HEK293 (cell line): Measurements from ENCODE around the gene SH2D7.
A peak's percentile ranks its signal among the peaks of the same experiment; 100 is the strongest.

Source experiments
- EGR2 ChIP-seq: fragments of 450-650 bp; formaldehyde crosslinking; IDR thresholded peaks from 2 replicates; pipeline ENCODE4 v1.5.1; 2016; ENCODE audit warnings: low read depth, missing biosample characterization, missing genetic modification characterization
- GLIS1 ChIP-seq: fragments of 450-650 bp; formaldehyde crosslinking; IDR thresholded peaks from 2 replicates; pipeline ENCODE4 v1.5.1; 2016; ENCODE audit warnings: missing biosample characterization, missing genetic modification characterization
- KLF8 ChIP-seq: fragments of 450-650 bp; formaldehyde crosslinking; IDR thresholded peaks from 2 replicates; pipeline ENCODE4 v1.5.1; 2016; ENCODE audit warnings: missing biosample characterization, missing genetic modification characterization
- KLF9 ChIP-seq: fragments of 450-650 bp; formaldehyde crosslinking; IDR thresholded peaks from 2 replicates; pipeline ENCODE4 v1.5.1; 2016; ENCODE audit warnings: missing biosample characterization, missing genetic modification characterization, low read depth
- OVOL3 ChIP-seq: fragments of 450-650 bp; formaldehyde crosslinking; IDR thresholded peaks from 2 replicates; pipeline ENCODE4 v1.5.1; 2016; ENCODE audit warnings: missing biosample characterization, missing genetic modification characterization
- SCRT2 ChIP-seq: fragments of 450-650 bp; formaldehyde crosslinking; IDR thresholded peaks from 2 replicates; pipeline ENCODE4 v1.5.1; 2016; ENCODE audit warnings: missing biosample characterization, missing genetic modification characterization
- SP3 ChIP-seq: fragments of 450-650 bp; formaldehyde crosslinking; IDR thresholded peaks from 2 replicates; pipeline ENCODE4 v1.5.1; 2016; ENCODE audit warnings: missing biosample characterization, missing genetic modification characterization
- SP7 ChIP-seq: fragments of 450-650 bp; formaldehyde crosslinking; IDR thresholded peaks from 2 replicates; pipeline ENCODE4 v1.5.1; 2016; ENCODE audit warnings: missing biosample characterization, missing genetic modification characterization
- TRIM28 ChIP-seq: IDR thresholded peaks from 2 replicates; pipeline ENCODE4 v1.6.1; 2011; ENCODE audit warnings: low read length, control low read depth, borderline replicate concordance
- ZBTB17 ChIP-seq: fragments of 450-650 bp; formaldehyde crosslinking; IDR thresholded peaks from 2 replicates; pipeline ENCODE4 v1.5.1; 2016; ENCODE audit warnings: missing biosample characterization, missing genetic modification characterization
- ZBTB20 ChIP-seq: fragments of 450-650 bp; formaldehyde crosslinking; IDR thresholded peaks from 2 replicates; pipeline ENCODE4 v1.5.1; 2016; ENCODE audit warnings: missing biosample characterization, missing genetic modification characterization
- ZBTB48 ChIP-seq: fragments of 450-650 bp; formaldehyde crosslinking; IDR thresholded peaks from 2 replicates; pipeline ENCODE4 v1.5.1; 2016; ENCODE audit warnings: missing biosample characterization, missing genetic modification characterization
- ZFP37 ChIP-seq: fragments of 450-650 bp; formaldehyde crosslinking; IDR thresholded peaks from 2 replicates; pipeline ENCODE4 v1.5.1; 2016; ENCODE audit warnings: missing biosample characterization, missing genetic modification characterization
- ZNF114 ChIP-seq: fragments of 450-650 bp; formaldehyde crosslinking; IDR thresholded peaks from 2 replicates; pipeline ENCODE4 v1.5.0; 2017; ENCODE audit warnings: missing biosample characterization, missing genetic modification characterization
- ZNF133 ChIP-seq: fragments of 450-650 bp; formaldehyde crosslinking; IDR thresholded peaks from 2 replicates; pipeline ENCODE4 v1.5.1; 2016; ENCODE audit warnings: missing biosample characterization, missing genetic modification characterization
- ZNF169 ChIP-seq: fragments of 450-650 bp; formaldehyde crosslinking; IDR thresholded peaks from 2 replicates; pipeline ENCODE4 v1.5.1; 2016; ENCODE audit warnings: missing biosample characterization, missing genetic modification characterization
- ZNF184 ChIP-seq: fragments of 450-650 bp; IDR thresholded peaks from 2 replicates; pipeline ENCODE4 v1.5.1; 2018; ENCODE audit warnings: missing biosample characterization, mild to moderate bottlenecking, missing genetic modification characterization
- ZNF221 ChIP-seq: fragments of 450-650 bp; formaldehyde crosslinking; IDR thresholded peaks from 2 replicates; pipeline ENCODE4 v1.5.1; 2017; ENCODE audit warnings: missing biosample characterization, missing genetic modification characterization, borderline replicate concordance
- ZNF416 ChIP-seq: fragments of 450-650 bp; formaldehyde crosslinking; IDR thresholded peaks from 2 replicates; pipeline ENCODE4 v1.5.1; 2016; ENCODE audit warnings: missing biosample characterization, missing genetic modification characterization
- ZNF510 ChIP-seq: fragments of 450-650 bp; formaldehyde crosslinking; IDR thresholded peaks from 2 replicates; pipeline ENCODE4 v1.5.1; 2018; ENCODE audit warnings: mild to moderate bottlenecking, missing genetic modification characterization, missing biosample characterization; ENCODE audit not compliant: insufficient replicate concordance
- ZNF549 ChIP-seq: fragments of 450-650 bp; IDR thresholded peaks from 2 replicates; pipeline ENCODE4 v1.5.1; 2018; ENCODE audit warnings: missing biosample characterization, missing genetic modification characterization, mild to moderate bottlenecking, inconsistent platforms, moderate library complexity
- ZNF585B ChIP-seq: fragments of 450-650 bp; formaldehyde crosslinking; IDR thresholded peaks from 2 replicates; pipeline ENCODE4 v1.5.1; 2016; ENCODE audit warnings: missing biosample characterization, missing genetic modification characterization
- ZNF596 ChIP-seq: fragments of 450-650 bp; IDR thresholded peaks from 2 replicates; pipeline ENCODE4 v1.5.0; 2018; ENCODE audit warnings: missing biosample characterization, mild to moderate bottlenecking, missing genetic modification characterization, moderate library complexity
- ZNF610 ChIP-seq: fragments of 450-650 bp; formaldehyde crosslinking; IDR thresholded peaks from 2 replicates; pipeline ENCODE4 v1.5.1; 2016; ENCODE audit warnings: missing biosample characterization, missing genetic modification characterization, borderline replicate concordance
- ZNF623 ChIP-seq: fragments of 450-650 bp; formaldehyde crosslinking; IDR thresholded peaks from 2 replicates; pipeline ENCODE4 v1.5.1; 2016; ENCODE audit warnings: missing biosample characterization, missing genetic modification characterization
- ZNF629 ChIP-seq: fragments of 450-650 bp; formaldehyde crosslinking; IDR thresholded peaks from 2 replicates; pipeline ENCODE4 v1.5.1; 2017; ENCODE audit warnings: missing biosample characterization, missing genetic modification characterization
- ZNF658 ChIP-seq: fragments of 450-650 bp; formaldehyde crosslinking; IDR thresholded peaks from 2 replicates; pipeline ENCODE4; 2016; ENCODE audit warnings: missing biosample characterization, missing genetic modification characterization
- ZNF830 ChIP-seq: fragments of 450-650 bp; IDR thresholded peaks from 2 replicates; pipeline ENCODE4 v1.5.0; 2018; ENCODE audit warnings: missing biosample characterization, missing genetic modification characterization, low read depth, mild to moderate bottlenecking, moderate library complexity
- TF ChIP-seq, protein P1 (sequence below): fragments of 450-650 bp; formaldehyde crosslinking; IDR thresholded peaks from 2 replicates; pipeline ENCODE4 v1.5.1; 2016; ENCODE audit warnings: missing biosample characterization, missing genetic modification characterization, low read depth
- TF ChIP-seq, protein P2 (sequence below): fragments of 450-650 bp; formaldehyde crosslinking; IDR thresholded peaks from 2 replicates; pipeline ENCODE4 v1.5.1; 2017; ENCODE audit warnings: missing biosample characterization, mild to moderate bottlenecking, missing genetic modification characterization, moderate library complexity
- TF ChIP-seq, protein P3 (sequence below): fragments of 450-650 bp; formaldehyde crosslinking; IDR thresholded peaks from 2 replicates; pipeline ENCODE4 v1.5.1; 2016; ENCODE audit warnings: missing biosample characterization, missing genetic modification characterization, low read depth
- TF ChIP-seq, protein P4 (sequence below): fragments of 450-650 bp; formaldehyde crosslinking; IDR thresholded peaks from 2 replicates; pipeline ENCODE4 v1.5.1; 2016; ENCODE audit warnings: missing biosample characterization, missing genetic modification characterization
- TF ChIP-seq, protein P5 (sequence below): fragments of 450-650 bp; formaldehyde crosslinking; IDR thresholded peaks from 2 replicates; pipeline ENCODE4 v1.5.1; 2016; ENCODE audit warnings: missing biosample characterization, missing genetic modification characterization

The SH2D7 gene

DNA sequence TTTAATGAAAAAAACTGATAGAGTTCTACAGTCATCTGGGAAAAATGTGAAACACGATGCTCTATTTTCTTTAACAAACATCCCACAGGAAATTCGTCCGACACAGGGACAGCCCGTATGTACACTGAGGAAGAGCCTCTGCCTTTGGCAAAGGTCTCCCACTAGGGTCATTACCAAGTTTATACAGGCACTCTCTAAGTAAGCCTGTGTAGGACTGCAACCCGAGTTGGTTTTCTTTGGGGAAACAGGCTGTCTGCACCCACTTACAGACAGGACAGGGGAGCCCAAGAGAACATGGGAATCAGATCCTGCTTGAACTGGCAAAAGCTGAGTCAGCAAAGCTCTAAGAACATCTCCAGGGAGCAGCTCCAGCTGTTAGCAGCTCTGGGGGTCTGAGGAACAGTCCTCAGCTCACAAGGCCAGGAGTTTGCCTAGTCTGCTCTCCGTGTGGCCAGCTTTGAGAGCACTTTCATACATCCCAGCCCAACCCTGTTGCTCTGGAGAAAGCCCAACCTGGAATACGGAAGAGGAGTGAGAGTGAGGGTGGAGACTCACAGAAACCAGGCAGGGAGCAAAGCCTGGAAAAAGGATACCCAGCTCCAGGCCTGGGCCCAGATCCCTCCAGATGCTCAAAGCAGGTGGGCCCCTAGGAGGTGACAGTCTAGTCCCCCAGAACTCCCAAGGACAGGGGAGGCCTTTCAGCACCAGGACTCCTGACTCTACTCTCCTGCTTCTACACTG lies 16.7 kb upstream of the SH2D7 start (continued):
- no peak for TF ChIP-seq OVOL3 (tag by site-specific recombination)
- no peak for TF ChIP-seq ZNF510 (tag by site-specific recombination)
- no peak for TF ChIP-seq ZNF133
- TF ChIP-seq, protein P1, sequence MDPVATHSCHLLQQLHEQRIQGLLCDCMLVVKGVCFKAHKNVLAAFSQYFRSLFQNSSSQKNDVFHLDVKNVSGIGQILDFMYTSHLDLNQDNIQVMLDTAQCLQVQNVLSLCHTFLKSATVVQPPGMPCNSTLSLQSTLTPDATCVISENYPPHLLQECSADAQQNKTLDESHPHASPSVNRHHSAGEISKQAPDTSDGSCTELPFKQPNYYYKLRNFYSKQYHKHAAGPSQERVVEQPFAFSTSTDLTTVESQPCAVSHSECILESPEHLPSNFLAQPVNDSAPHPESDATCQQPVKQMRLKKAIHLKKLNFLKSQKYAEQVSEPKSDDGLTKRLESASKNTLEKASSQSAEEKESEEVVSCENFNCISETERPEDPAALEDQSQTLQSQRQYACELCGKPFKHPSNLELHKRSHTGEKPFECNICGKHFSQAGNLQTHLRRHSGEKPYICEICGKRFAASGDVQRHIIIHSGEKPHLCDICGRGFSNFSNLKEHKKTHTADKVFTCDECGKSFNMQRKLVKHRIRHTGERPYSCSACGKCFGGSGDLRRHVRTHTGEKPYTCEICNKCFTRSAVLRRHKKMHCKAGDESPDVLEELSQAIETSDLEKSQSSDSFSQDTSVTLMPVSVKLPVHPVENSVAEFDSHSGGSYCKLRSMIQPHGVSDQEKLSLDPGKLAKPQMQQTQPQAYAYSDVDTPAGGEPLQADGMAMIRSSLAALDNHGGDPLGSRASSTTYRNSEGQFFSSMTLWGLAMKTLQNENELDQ (tag by site-specific recombination): no peak
- peak; percentile 91 for TF ChIP-seq SCRT2 (tag by site-specific recombination)
- no peak for TF ChIP-seq ZNF830 (tag by site-specific recombination)
- TF ChIP-seq ZNF596 (tag by site-specific recombination): 0 out of 2 replicates have a peak, but pooled peaks have one; percentile 9
- TF ChIP-seq, protein P2, sequence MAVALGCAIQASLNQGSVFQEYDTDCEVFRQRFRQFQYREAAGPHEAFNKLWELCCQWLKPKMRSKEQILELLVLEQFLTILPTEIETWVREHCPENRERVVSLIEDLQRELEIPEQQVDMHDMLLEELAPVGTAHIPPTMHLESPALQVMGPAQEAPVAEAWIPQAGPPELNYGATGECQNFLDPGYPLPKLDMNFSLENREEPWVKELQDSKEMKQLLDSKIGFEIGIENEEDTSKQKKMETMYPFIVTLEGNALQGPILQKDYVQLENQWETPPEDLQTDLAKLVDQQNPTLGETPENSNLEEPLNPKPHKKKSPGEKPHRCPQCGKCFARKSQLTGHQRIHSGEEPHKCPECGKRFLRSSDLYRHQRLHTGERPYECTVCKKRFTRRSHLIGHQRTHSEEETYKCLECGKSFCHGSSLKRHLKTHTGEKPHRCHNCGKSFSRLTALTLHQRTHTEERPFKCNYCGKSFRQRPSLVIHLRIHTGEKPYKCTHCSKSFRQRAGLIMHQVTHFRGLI (tag by site-specific recombination): peak; percentile 100
- TF ChIP-seq ZBTB17 (tag by site-specific recombination): peak; percentile 95
- TF ChIP-seq ZNF629 (tag by site-specific recombination): peak; percentile 32; the same call in 1 of the 2 replicates
- TF ChIP-seq, protein P3, sequence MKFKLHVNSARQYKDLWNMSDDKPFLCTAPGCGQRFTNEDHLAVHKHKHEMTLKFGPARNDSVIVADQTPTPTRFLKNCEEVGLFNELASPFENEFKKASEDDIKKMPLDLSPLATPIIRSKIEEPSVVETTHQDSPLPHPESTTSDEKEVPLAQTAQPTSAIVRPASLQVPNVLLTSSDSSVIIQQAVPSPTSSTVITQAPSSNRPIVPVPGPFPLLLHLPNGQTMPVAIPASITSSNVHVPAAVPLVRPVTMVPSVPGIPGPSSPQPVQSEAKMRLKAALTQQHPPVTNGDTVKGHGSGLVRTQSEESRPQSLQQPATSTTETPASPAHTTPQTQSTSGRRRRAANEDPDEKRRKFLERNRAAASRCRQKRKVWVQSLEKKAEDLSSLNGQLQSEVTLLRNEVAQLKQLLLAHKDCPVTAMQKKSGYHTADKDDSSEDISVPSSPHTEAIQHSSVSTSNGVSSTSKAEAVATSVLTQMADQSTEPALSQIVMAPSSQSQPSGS (tag by site-specific recombination): no peak
- TF ChIP-seq ZNF169: no peak
- TF ChIP-seq ZNF585B (tag by site-specific recombination): no peak
- TF ChIP-seq ZNF623 (tag by site-specific recombination): no peak
- no peak for TF ChIP-seq SP7 (tag by site-specific recombination)
- TF ChIP-seq TRIM28: peak; percentile 92; the same call in 1 of the 2 replicates
- TF ChIP-seq ZNF221 (tag by site-specific recombination): no peak
- TF ChIP-seq ZNF416 (tag by site-specific recombination): no peak
- no peak for TF ChIP-seq ZFP37
- TF ChIP-seq ZNF184 (tag by site-specific recombination): no peak
- TF ChIP-seq SP3: peak; percentile 39; the same call in 1 of the 2 replicates
- TF ChIP-seq ZBTB20: peak; percentile 62; the same call in 1 of the 2 replicates
- TF ChIP-seq, protein P4, sequence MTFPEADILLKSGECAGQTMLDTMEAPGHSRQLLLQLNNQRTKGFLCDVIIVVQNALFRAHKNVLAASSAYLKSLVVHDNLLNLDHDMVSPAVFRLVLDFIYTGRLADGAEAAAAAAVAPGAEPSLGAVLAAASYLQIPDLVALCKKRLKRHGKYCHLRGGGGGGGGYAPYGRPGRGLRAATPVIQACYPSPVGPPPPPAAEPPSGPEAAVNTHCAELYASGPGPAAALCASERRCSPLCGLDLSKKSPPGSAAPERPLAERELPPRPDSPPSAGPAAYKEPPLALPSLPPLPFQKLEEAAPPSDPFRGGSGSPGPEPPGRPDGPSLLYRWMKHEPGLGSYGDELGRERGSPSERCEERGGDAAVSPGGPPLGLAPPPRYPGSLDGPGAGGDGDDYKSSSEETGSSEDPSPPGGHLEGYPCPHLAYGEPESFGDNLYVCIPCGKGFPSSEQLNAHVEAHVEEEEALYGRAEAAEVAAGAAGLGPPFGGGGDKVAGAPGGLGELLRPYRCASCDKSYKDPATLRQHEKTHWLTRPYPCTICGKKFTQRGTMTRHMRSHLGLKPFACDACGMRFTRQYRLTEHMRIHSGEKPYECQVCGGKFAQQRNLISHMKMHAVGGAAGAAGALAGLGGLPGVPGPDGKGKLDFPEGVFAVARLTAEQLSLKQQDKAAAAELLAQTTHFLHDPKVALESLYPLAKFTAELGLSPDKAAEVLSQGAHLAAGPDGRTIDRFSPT (tag by site-specific recombination): no peak
- TF ChIP-seq GLIS1: peak; percentile 86
- peak; percentile 18; the same call in 1 of the 2 replicates for TF ChIP-seq ZBTB48
- peak; percentile 72; the same call in 1 of the 2 replicates for TF ChIP-seq KLF8 (tag by site-specific recombination)
- no peak for TF ChIP-seq KLF9 (tag by site-specific recombination)
- no peak for TF ChIP-seq ZNF114
- no peak; the same call in 1 of the 2 replicates for TF ChIP-seq ZNF610 (tag by site-specific recombination)
- TF ChIP-seq ZNF549 (tag by site-specific recombination): no peak
- no peak for TF ChIP-seq ZNF658 (tag by site-specific recombination)
- TF ChIP-seq, protein P5, sequence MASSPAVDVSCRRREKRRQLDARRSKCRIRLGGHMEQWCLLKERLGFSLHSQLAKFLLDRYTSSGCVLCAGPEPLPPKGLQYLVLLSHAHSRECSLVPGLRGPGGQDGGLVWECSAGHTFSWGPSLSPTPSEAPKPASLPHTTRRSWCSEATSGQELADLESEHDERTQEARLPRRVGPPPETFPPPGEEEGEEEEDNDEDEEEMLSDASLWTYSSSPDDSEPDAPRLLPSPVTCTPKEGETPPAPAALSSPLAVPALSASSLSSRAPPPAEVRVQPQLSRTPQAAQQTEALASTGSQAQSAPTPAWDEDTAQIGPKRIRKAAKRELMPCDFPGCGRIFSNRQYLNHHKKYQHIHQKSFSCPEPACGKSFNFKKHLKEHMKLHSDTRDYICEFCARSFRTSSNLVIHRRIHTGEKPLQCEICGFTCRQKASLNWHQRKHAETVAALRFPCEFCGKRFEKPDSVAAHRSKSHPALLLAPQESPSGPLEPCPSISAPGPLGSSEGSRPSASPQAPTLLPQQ (tag by site-specific recombination): peak; percentile 70
- TF ChIP-seq EGR2 (tag by site-specific recombination): no peak
